Nephron progenitor cell (in vitro differentiated cells): ENCODE measurements around the gene PPID.
"Not testable (repeated sequence)": the region's sequence is repeated elsewhere in the genome, so short reads cannot be mapped to it uniquely, and the experiment has no call there.

Experiments
- DNase-seq: peaks from one replicate; pipeline ENCODE4 v3.0.0; 2021
- H3K27ac Mint-ChIP-seq: 2 replicates; pipeline ENCODE4 v1.8.0; 2021; ENCODE audit warnings: mild to moderate bottlenecking, moderate library complexity, mixed read lengths
- H3K27me3 Mint-ChIP-seq: 2 replicates; pipeline ENCODE4 v1.8.0; 2021; ENCODE audit warnings: mild to moderate bottlenecking, low read depth, mixed read lengths; ENCODE audit not compliant: poor library complexity
- H3K36me3 Mint-ChIP-seq: 2 replicates; pipeline ENCODE4 v1.8.0; 2021; ENCODE audit warnings: low read depth, mixed read lengths
- H3K4me1 Mint-ChIP-seq: 2 replicates; pipeline ENCODE4 v1.8.0; 2021; ENCODE audit warnings: mixed read lengths
- H3K4me3 Mint-ChIP-seq: 2 replicates; pipeline ENCODE4 v1.8.0; 2021; ENCODE audit warnings: mild to moderate bottlenecking, moderate library complexity, mixed read lengths
- H3K9me3 Mint-ChIP-seq: 2 replicates; pipeline ENCODE4 v1.8.0; 2021; ENCODE audit warnings: mild to moderate bottlenecking, moderate library complexity, mixed read lengths
- CTCF ChIP-seq: fragments of 200-600 bp; sonication (generic); IDR thresholded peaks from 2 replicates; pipeline ENCODE4 v1.5.0; 2021; ENCODE audit warnings: antibody characterized with exemption

PPID gene

GRCh38 chr4:158767451-158767850 is 44.3 kb upstream of the PPID start:
- H3K4me3 Mint-ChIP-seq = peak overlapping the region; percentile 80
- H3K36me3 Mint-ChIP-seq = no peaks in the 10 kb centered on the region
- H3K27me3 Mint-ChIP-seq = peaks cover 7% of the 10 kb centered on the region
- no peak overlapping the region for H3K27ac Mint-ChIP-seq
- H3K9me3 Mint-ChIP-seq = no peaks in the 10 kb centered on the region
- DNase-seq = no peak
- no peak for TF ChIP-seq CTCF
- peaks cover 31% of the 10 kb centered on the region for H3K4me1 Mint-ChIP-seq

GRCh38 chr4:158766434-158767044 is 43.3 kb upstream of the PPID start:
- no peaks in the 10 kb centered on the region for H3K36me3 Mint-ChIP-seq
- peaks cover 31% of the 10 kb centered on the region for H3K4me1 Mint-ChIP-seq
- no peaks in the 10 kb centered on the region for H3K9me3 Mint-ChIP-seq
- H3K4me3 Mint-ChIP-seq = no peak overlapping the region
- no peak for DNase-seq
- peaks cover 7% of the 10 kb centered on the region for H3K27me3 Mint-ChIP-seq
- H3K27ac Mint-ChIP-seq = no peak overlapping the region
- TF ChIP-seq CTCF = no peak

- Mint-ChIP-seq H3K27me3 (peaks cover 7% of the 10 kb centered on the region), H3K27ac (no peak overlapping the region), H3K4me1 (peaks cover 14% of the 10 kb centered on the region), H3K4me3 (no peak overlapping the region), H3K9me3 (peaks cover 18% of the 10 kb centered on the region), H3K36me3 (no peaks in the 10 kb centered on the region)
- no peak for TF ChIP-seq CTCF
- no peak for DNase-seq
Measured at GRCh38 chr4:158763462-158763861, 40.3 kb upstream of the PPID start.

- H3K36me3 Mint-ChIP-seq = peaks cover 6% of the 10 kb centered on the region
- H3K27ac Mint-ChIP-seq = no peak overlapping the region
- no peak overlapping the region for H3K4me3 Mint-ChIP-seq
- H3K27me3 Mint-ChIP-seq = peaks cover 10% of the 10 kb centered on the region
- H3K4me1 Mint-ChIP-seq = peaks cover 5% of the 10 kb centered on the region
- DNase-seq = no peak
- H3K9me3 Mint-ChIP-seq = peaks cover 25% of the 10 kb centered on the region
- TF ChIP-seq CTCF = no peak
Measured at GRCh38 chr4:158762553-158762952, 39.4 kb upstream of the PPID start.

- H3K4me1 Mint-ChIP-seq = peaks cover 6% of the 10 kb centered on the region
- peaks cover 3% of the 10 kb centered on the region for H3K27me3 Mint-ChIP-seq
- H3K4me3 Mint-ChIP-seq = no peak overlapping the region
- H3K27ac Mint-ChIP-seq = no peak overlapping the region
- no peak for DNase-seq
- peaks cover 40% of the 10 kb centered on the region for H3K9me3 Mint-ChIP-seq
- H3K36me3 Mint-ChIP-seq = peaks cover 6% of the 10 kb centered on the region
- TF ChIP-seq CTCF = no peak
Measured at GRCh38 chr4:158760866-158761265, 37.7 kb upstream of the PPID start.

- H3K27ac Mint-ChIP-seq, H3K27me3 Mint-ChIP-seq, H3K4me1 Mint-ChIP-seq, DNase-seq, H3K36me3 Mint-ChIP-seq, H3K4me3 Mint-ChIP-seq: not testable (repeated sequence)
- H3K9me3 Mint-ChIP-seq = peaks cover 40% of the 10 kb centered on the region
Measured at GRCh38 chr4:158759539-158759938, 36.3 kb upstream of the PPID start.
